SK-N-MC (cell line): ENCODE measurements around the gene CTNNA3.

Experiments
- EZH2 ChIP-seq: fragments of 200-600 bp; sonication (generic); IDR thresholded peaks from one replicate; pipeline ENCODE4 v1.6.1; 2017; ENCODE audit warnings: antibody characterized with exemption
- FOXP2 ChIP-seq: optimal IDR thresholded peaks from 2 replicates; pipeline ENCODE3; 2011; ENCODE audit warnings: mild to moderate bottlenecking, moderate library complexity; ENCODE audit not compliant: insufficient read depth; ENCODE audit errors: extremely low read length, control extremely low read depth
- POLR2AphosphoS5 ChIP-seq: IDR thresholded peaks from 2 replicates; pipeline ENCODE4 v1.6.1; 2012; ENCODE audit warnings: mild to moderate bottlenecking, low read depth, low read length, borderline replicate concordance

- no peak for TF ChIP-seq EZH2
- TF ChIP-seq POLR2AphosphoS5: no peak
- no peak for TF ChIP-seq FOXP2
These were observed 653.0 kb downstream of the CTNNA3 start for GRCh38 chr10:67043041-67043440.
